VCaP (cell line): Measurements from ENCODE around the gene CLECL1.
"Not testable (repeated sequence)": the region's sequence is repeated elsewhere in the genome, so short reads cannot be mapped to it uniquely, and the experiment has no call there.

Experiments used
- H3K27ac ChIP-seq: fragments of 450-650 bp; 2 replicates; pipeline ENCODE4 v1.5.1; 2017
- CTCF ChIP-seq: fragments of 450-650 bp; conservative IDR thresholded peaks from 2 replicates; pipeline ENCODE4 v1.5.1; 2017; ENCODE audit warnings: mild to moderate bottlenecking, moderate library complexity

CLECL1 gene

GRCh38 chr12:9711664-9712063 lies 21.2 kb downstream of the CLECL1 start:
- no peak overlapping the region for H3K27ac ChIP-seq
- no peak for TF ChIP-seq CTCF

- no peak for TF ChIP-seq CTCF
- H3K27ac ChIP-seq = no peak overlapping the region
Observed at GRCh38 chr12:9710584-9711375, 22.1 kb downstream of the CLECL1 start.

GRCh38 chr12:9708853-9709252 lies 24.0 kb downstream of the CLECL1 start:
- no peak for TF ChIP-seq CTCF
- H3K27ac ChIP-seq = no peak overlapping the region

GRCh38 chr12:9707864-9708808 lies 24.8 kb downstream of the CLECL1 start:
- peak; percentile 88 for TF ChIP-seq CTCF
- H3K27ac ChIP-seq = no peak overlapping the region

GRCh38 chr12:9707356-9707755 lies 25.5 kb downstream of the CLECL1 start:
- no peak overlapping the region for H3K27ac ChIP-seq
- no peak for TF ChIP-seq CTCF

GRCh38 chr12:9706086-9706685 lies 26.7 kb downstream of the CLECL1 start:
- no peak overlapping the region for H3K27ac ChIP-seq
- no peak for TF ChIP-seq CTCF

- not testable (repeated sequence) for H3K27ac ChIP-seq
Observed at GRCh38 chr12:9704561-9704960, 28.3 kb downstream of the CLECL1 start.
